ENCODE data around the gene IL25.

DNA sequence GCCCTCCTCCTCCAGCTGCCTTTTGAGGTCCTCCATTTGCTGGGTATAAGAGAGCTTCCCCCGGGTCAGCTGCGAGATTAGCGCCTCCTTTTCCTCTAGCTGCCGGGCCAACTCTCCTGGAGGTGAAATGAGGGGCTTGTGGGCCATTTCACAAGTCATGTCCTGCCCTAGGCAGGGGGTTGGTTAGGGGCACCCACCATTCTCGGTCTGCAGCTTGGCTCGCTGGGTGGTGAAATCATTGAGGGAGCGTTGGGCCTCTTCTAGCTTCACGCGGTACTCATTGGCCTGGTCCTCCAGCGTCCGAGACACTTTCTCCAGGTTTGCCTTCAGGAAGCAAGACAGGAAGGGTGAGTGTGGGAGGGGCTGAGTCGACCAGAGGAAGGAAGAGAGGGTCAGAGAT is 16.8 kb downstream of the IL25 start:
- TF ChIP-seq, protein P1, sequence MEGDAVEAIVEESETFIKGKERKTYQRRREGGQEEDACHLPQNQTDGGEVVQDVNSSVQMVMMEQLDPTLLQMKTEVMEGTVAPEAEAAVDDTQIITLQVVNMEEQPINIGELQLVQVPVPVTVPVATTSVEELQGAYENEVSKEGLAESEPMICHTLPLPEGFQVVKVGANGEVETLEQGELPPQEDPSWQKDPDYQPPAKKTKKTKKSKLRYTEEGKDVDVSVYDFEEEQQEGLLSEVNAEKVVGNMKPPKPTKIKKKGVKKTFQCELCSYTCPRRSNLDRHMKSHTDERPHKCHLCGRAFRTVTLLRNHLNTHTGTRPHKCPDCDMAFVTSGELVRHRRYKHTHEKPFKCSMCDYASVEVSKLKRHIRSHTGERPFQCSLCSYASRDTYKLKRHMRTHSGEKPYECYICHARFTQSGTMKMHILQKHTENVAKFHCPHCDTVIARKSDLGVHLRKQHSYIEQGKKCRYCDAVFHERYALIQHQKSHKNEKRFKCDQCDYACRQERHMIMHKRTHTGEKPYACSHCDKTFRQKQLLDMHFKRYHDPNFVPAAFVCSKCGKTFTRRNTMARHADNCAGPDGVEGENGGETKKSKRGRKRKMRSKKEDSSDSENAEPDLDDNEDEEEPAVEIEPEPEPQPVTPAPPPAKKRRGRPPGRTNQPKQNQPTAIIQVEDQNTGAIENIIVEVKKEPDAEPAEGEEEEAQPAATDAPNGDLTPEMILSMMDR (IDR thresholded peaks at IDR 0.05), result no peak
- no peak for TF ChIP-seq EP300 (IDR thresholded peaks at IDR 0.05)
- no peak for TF ChIP-seq POLR2A (IDR thresholded peaks at IDR 0.05)

Measured in ovary (tissue), 3 donors.